Activated CD4-positive, CD25-positive, alpha-beta regulatory T cell (primary cell): ENCODE measurements around the gene ANP32B.
"Not testable (repeated sequence)": the region's sequence is repeated elsewhere in the genome, so short reads cannot be mapped to it uniquely, and the experiment has no call there.

Source experiments
- DNase-seq, 4 experiments: peaks; one replicate each; lab custom pipeline; 2025; lab: John Stamatoyannopoulos, UW

Gene ANP32B

GRCh38 chr9:97992219-97992618 is 9.1 kb downstream of the ANP32B start:
- no peak for DNase-seq

- DNase-seq = no peak
Measured at GRCh38 chr9:97993000-97993399, 9.9 kb downstream of the ANP32B start.

- DNase-seq = no peak
Measured at GRCh38 chr9:97994703-97995102, 11.6 kb downstream of the ANP32B start.

GRCh38 chr9:97996676-97997075 is 13.5 kb downstream of the ANP32B start:
- DNase-seq = not testable (repeated sequence)

GRCh38 chr9:97997330-97998276 is 14.5 kb downstream of the ANP32B start:
- no peak for DNase-seq

GRCh38 chr9:98002808-98003207 is 19.7 kb downstream of the ANP32B start:
- DNase-seq = no peak

GRCh38 chr9:98006127-98006796 is 23.1 kb downstream of the ANP32B start:
- no peak for DNase-seq

GRCh38 chr9:98007251-98007928 is 24.2 kb downstream of the ANP32B start:
- DNase-seq = no peak

- DNase-seq = no peak
Measured at GRCh38 chr9:98008764-98009163, 25.6 kb downstream of the ANP32B start.

GRCh38 chr9:98009437-98009836 is 26.3 kb downstream of the ANP32B start:
- DNase-seq = no peak

- no peak for DNase-seq
Measured at GRCh38 chr9:98009936-98010335, 26.8 kb downstream of the ANP32B start.

- DNase-seq = no peak
Measured at GRCh38 chr9:98010445-98010844, 27.3 kb downstream of the ANP32B start.

GRCh38 chr9:98011122-98011521 is 28.0 kb downstream of the ANP32B start:
- no peak for DNase-seq

- DNase-seq = no peak
Measured at GRCh38 chr9:98016137-98016680, 33.1 kb downstream of the ANP32B start.

- DNase-seq = no peak
Measured at GRCh38 chr9:98017306-98017705, 34.2 kb downstream of the ANP32B start.

- DNase-seq = no peak
Measured at GRCh38 chr9:98018347-98018746, 35.2 kb downstream of the ANP32B start.

GRCh38 chr9:98019098-98019497 is 36.0 kb downstream of the ANP32B start:
- DNase-seq = no peak

- DNase-seq = not testable (repeated sequence)
Measured at GRCh38 chr9:98019869-98020268, 36.7 kb downstream of the ANP32B start.

GRCh38 chr9:98020476-98021145 is 37.5 kb downstream of the ANP32B start:
- DNase-seq = no peak

- no peak for DNase-seq
Measured at GRCh38 chr9:98021306-98022040, 38.3 kb downstream of the ANP32B start.

- DNase-seq = no peak
Measured at GRCh38 chr9:98022447-98022846, 39.3 kb downstream of the ANP32B start.
